ENCODE results near the gene ANKRD35.
A peak's percentile ranks its signal among the peaks of the same experiment; 100 is the strongest.

ANKRD35 gene

GRCh38 chr1:145857170-145857569 is 28.5 kb downstream of the ANKRD35 start:
- no peak for DNase-seq (ENCODE audit: low spot score)
- no peak for TF ChIP-seq CTCF (IDR thresholded peaks at IDR 0.05; ENCODE audit: extremely low read depth, insufficient read depth, missing control alignments)
- in situ Hi-C loops (cut with MboI; ENCODE audit: low pct_unique_long_range_greater_than_20kb, low sequenced_read_pairs, unreplicated experiment) = no loop called here

GRCh38 chr1:145855426-145855948 is 30.2 kb downstream of the ANKRD35 start:
- no peak for DNase-seq (ENCODE audit: low spot score)
- in situ Hi-C loops (cut with MboI; ENCODE audit: low pct_unique_long_range_greater_than_20kb, low sequenced_read_pairs, unreplicated experiment) = no loop called here
- TF ChIP-seq CTCF (IDR thresholded peaks at IDR 0.05; ENCODE audit: extremely low read depth, insufficient read depth, missing control alignments) = no peak

GRCh38 chr1:145849356-145850160 is 36.1 kb downstream of the ANKRD35 start:
- no peak for DNase-seq (ENCODE audit: low spot score)
- in situ Hi-C loops (cut with MboI; ENCODE audit: low pct_unique_long_range_greater_than_20kb, low sequenced_read_pairs, unreplicated experiment) = no loop called here
- TF ChIP-seq CTCF (IDR thresholded peaks at IDR 0.05; ENCODE audit: extremely low read depth, insufficient read depth, missing control alignments) = peak; percentile 51

GRCh38 chr1:145847827-145848226 is 37.8 kb downstream of the ANKRD35 start:
- in situ Hi-C loops (cut with MboI; ENCODE audit: low pct_unique_long_range_greater_than_20kb, low sequenced_read_pairs, unreplicated experiment) = no loop called here
- no peak for TF ChIP-seq CTCF (IDR thresholded peaks at IDR 0.05; ENCODE audit: extremely low read depth, insufficient read depth, missing control alignments)
- no peak for DNase-seq (ENCODE audit: low spot score)

- in situ Hi-C loops (cut with MboI; ENCODE audit: low pct_unique_long_range_greater_than_20kb, low sequenced_read_pairs, unreplicated experiment) = no loop called here
- DNase-seq (ENCODE audit: low spot score) = peak; percentile 74
- peak; percentile 65 for TF ChIP-seq CTCF (IDR thresholded peaks at IDR 0.05; ENCODE audit: extremely low read depth, insufficient read depth, missing control alignments)
Measured at GRCh38 chr1:145846201-145846612, 39.5 kb downstream of the ANKRD35 start.

GRCh38 chr1:145845514-145846161 is 40.0 kb downstream of the ANKRD35 start, which contains the start of gene NUDT17:
Gene NUDT17, plus strand, starts transcription at chr1:145845630. Its CDS starts 11 bp downstream, at chr1:145845641.
- peak; percentile 86 for DNase-seq (ENCODE audit: low spot score)
- in situ Hi-C loops (cut with MboI; ENCODE audit: low pct_unique_long_range_greater_than_20kb, low sequenced_read_pairs, unreplicated experiment) = no loop called here
- TF ChIP-seq CTCF (IDR thresholded peaks at IDR 0.05; ENCODE audit: extremely low read depth, insufficient read depth, missing control alignments) = peak; percentile 95
